ENCODE data around the gene MPV17L2. TPM values are rescaled to one million over a fixed set of nuclear protein-coding genes. Genes with fewer than 3 reads are reported as not detected.

Gene MPV17L2
- total and polyA plus RNA-seq, 2 experiments from 2014 or later, result 38.7 to 81.3 TPM

- Mint-ChIP-seq H3K27ac (no peak overlapping the region), H3K27me3 (ENCODE audit: insufficient read depth, low read depth, poor library complexity) (peaks cover 11% of the 10 kb centered on the region), H3K36me3 (ENCODE audit: low read depth) (peaks cover 26% of the 10 kb centered on the region), H3K4me3 (no peak overlapping the region; the same call in 2 of the 3 replicates), H3K9me3 (no peaks in the 10 kb centered on the region), H3K4me1 (peaks cover 11% of the 10 kb centered on the region)
- Histone ChIP-seq H3K36me3 (ENCODE audit: insufficient read depth) (peaks cover 1% of the 10 kb centered on the region; the same call in 1 of the 2 replicates), H3K4me2 (peak overlapping the region; percentile 57; the same call in 1 of the 2 replicates), H3K9me2 (ENCODE audit: insufficient read depth) (no peaks in the 10 kb centered on the region), H3K4me1 (ENCODE audit: insufficient read depth) (peaks cover 10% of the 10 kb centered on the region; the same call in 1 of the 2 replicates), H3K79me2 (replicated peaks; ENCODE audit: insufficient read depth) (no peaks in the 10 kb centered on the region), H4K20me1 (replicated peaks; ENCODE audit: insufficient read depth) (no peaks in the 10 kb centered on the region; the same call in none of the 2 replicates), H2AFZ (no peak overlapping the region), H3K4me3 (peak overlapping the region; percentile 42; the same call in 1 of the 2 replicates), H3K27me3 (ENCODE audit: insufficient read depth) (no peaks in the 10 kb centered on the region), H3F3A (replicated peaks; ENCODE audit: low read depth) (peaks cover 9% of the 10 kb centered on the region), H3K27ac (ENCODE audit: low read depth) (no peak overlapping the region)
- DNase-seq (ENCODE audit: low spot score) (no peak), ATAC-seq (no peak; the same call in 2 of the 3 replicates)
- TF ChIP-seq JUNB (IDR thresholded peaks at IDR 0.05; ENCODE audit: unreplicated experiment), result no peak
- TF ChIP-seq ZNF114 (CRISPR knock-in tag; IDR thresholded peaks at IDR 0.05), result no peak
- TF ChIP-seq POLR2AphosphoS5 (IDR thresholded peaks at IDR 0.05; ENCODE audit: low read depth), result no peak
- TF ChIP-seq EZH2 (IDR thresholded peaks at IDR 0.05; ENCODE audit: low read depth, unreplicated experiment), result no peak
- TF ChIP-seq STAT1 (IDR thresholded peaks at IDR 0.05; ENCODE audit: unreplicated experiment), result no peak
- TF ChIP-seq ETS1 (IDR thresholded peaks at IDR 0.05), result no peak
- no peak for TF ChIP-seq NANOG (IDR thresholded peaks at IDR 0.05; ENCODE audit: borderline replicate concordance)
- no peak for TF ChIP-seq REST (IDR thresholded peaks at IDR 0.05; ENCODE audit: unreplicated experiment)
- no peak for TF ChIP-seq ZNF462 (CRISPR knock-in tag; IDR thresholded peaks at IDR 0.05)
- TF ChIP-seq CREB1 (CRISPR knock-in tag; IDR thresholded peaks at IDR 0.05; ENCODE audit: low read depth), result no peak
- no peak for TF ChIP-seq CTCF (conservative IDR thresholded peaks at IDR 0.05; ENCODE audit: low read depth in 2 of 2)
Observed at GRCh38 chr19:18160493-18160970, 32.5 kb upstream of the MPV17L2 start.

Data from GM23338 (cell line).